Testis (tissue), 2 donors: ENCODE measurements around the gene TEX12.

Experiments used
- CTCF ChIP-seq, 3 experiments: fragments of 450-650 bp in 2 of 3; fragments of 200-600 bp in 1 of 3; sonication (generic) in 1 of 3; IDR thresholded peaks; one replicate each; pipeline ENCODE4 v1.5.1; 2016 to 2019; ENCODE audit warnings: antibody characterized with exemption in 3 of 3, mild to moderate bottlenecking in 2 of 3, moderate library complexity in 1 of 3
- POLR2A ChIP-seq: fragments of 450-650 bp; IDR thresholded peaks from one replicate; pipeline ENCODE4 v1.6.1; 2017; ENCODE audit warnings: antibody characterized with exemption, mild to moderate bottlenecking, moderate library complexity

- TF ChIP-seq CTCF (IDR thresholded peaks at IDR 0.05) (no peak), POLR2A (no peak)
Observed at GRCh38 chr11:112166562-112166961, 610 bp upstream of the TEX12 start.
